NCI-H146 (cell line): Measurements from ENCODE around the gene CGRRF1.

ENCODE experiments used
- DNase-seq: peaks from one replicate; lab custom pipeline; 2025; lab: John Stamatoyannopoulos, UW

The CGRRF1 gene

DNA sequence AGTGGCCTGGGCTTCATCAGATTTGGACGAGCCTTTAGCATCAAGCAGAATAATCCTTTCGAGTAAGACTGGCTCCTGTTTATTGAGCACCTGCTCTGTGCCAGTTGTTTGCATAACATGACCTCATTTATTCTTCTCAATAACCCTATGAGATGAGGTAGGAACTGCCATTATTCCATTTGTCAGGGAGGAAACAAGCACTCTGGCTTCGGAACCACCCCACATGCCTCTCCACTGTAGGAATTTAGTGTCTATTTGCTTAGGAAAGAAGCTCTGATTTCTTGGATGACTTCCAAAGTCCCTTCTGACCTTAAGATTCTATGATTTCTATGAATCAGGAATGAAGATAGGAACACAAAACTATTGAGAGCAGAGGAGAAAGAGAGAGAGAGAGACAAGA, 68.3 kb downstream of the CGRRF1 start:
- DNase-seq, result no peak

DNA sequence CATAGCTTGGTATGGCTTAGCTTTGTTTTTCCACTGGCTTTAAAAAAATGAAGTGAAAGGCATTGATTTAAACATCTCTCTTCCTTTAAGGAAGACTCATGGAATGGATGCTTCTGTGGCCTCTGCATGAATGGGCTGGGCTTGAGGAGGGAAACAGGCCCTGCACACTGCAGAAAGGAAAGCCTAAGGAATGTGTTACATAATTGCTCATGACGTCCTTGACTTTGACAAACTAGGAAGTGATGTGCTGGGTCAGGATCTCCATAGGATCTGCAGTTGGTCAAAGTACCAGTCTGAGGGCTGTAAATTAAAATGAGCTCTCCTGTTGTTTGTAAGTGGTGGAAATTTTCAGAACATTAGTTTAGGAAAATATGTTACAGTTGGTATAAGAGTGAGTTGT, 69.9 kb downstream of the CGRRF1 start:
- no peak for DNase-seq

DNA sequence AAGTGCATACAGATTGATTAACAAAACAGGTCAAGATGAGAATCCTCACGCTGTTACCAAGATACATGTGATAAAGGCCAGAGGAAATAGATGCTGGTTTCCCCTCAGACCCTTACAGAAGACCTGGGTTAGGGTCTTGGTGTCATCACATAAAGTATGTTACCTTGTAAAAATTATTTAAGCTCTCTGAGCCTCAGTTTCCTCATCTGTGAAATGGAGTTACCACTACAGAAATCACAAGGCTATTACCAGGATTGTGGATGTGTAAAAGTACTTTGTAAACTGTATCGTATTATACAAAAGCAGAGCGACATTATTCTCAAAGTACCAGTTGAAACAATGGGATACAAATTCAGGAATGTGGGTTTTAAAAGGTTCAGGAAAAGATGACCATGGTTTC, 71.2 kb downstream of the CGRRF1 start:
- DNase-seq, result no peak

DNA sequence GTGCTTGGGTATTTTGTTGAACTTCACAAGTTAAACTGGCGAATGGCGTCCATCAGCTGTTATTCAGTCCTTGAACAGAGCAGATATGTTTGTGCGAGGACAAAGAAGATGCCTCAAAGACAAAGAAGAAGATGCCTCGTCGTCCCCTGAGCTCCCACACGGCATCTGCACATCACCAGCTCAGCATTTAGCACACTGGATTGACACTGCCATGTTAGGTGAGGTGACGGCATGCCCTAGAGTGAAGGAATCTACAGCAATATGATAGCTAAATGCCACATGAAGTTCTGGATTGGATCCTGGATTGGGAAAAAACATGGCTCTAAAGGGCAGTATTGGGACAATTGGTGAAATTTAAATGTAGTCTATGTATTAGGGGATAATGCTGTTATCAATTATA, 72.6 kb downstream of the CGRRF1 start:
- DNase-seq, result no peak

DNA sequence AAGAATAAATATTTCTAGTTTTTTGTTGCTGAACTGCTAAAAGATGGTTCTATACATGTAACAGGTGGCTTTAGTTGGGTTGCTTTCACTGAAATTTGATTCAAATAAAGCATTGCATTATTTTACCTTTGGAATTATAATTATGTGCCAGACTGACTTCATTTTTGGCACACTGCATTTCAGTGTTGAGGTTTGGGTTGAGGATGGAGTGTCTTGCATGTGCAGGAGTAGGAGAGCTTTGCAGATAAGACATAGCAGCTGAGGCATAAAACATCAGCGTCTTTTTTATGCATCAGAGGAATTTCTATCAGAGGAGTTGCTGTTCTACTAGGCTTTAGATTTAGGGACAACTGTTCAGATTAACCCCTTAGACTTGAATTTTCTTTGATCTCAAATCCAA, 74.4 kb downstream of the CGRRF1 start:
- no peak for DNase-seq

DNA sequence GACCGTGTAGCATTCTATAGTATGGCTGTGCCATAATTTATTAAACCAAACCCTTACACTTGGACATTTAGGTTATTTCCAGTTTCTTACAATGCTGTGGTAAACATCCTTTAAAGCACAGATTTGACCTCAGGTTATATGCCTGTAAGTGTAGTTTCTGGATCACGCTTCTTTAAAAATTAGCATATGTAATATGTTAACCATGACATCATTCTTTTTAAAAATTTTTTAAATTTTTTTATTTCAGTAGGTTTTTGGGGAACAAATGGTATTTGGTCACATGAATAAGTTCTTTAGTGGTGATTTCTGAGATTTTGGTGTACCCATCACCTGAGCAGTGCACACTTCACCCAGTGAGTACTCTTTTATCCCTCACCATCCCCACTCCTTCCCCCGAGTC, 75.5 kb downstream of the CGRRF1 start:
- DNase-seq, result no peak
